Psoas muscle (tissue), 8 donors: Measurements from ENCODE around the gene ARPC5L. TPM values are rescaled to one million over a fixed set of nuclear protein-coding genes. Genes with fewer than 3 reads are reported as not detected.
"Not testable (repeated sequence)": the region's sequence is repeated elsewhere in the genome, so short reads cannot be mapped to it uniquely, and the experiment has no call there.

Experiments used
- ATAC-seq, 4 donors: fragments of 200-7000 bp; cut with Tn5 transposase; one replicate each; pipeline ENCODE4 v1.9.1; 2020; ENCODE audit warnings: moderate library complexity in 3 of 4, mild to moderate bottlenecking in 2 of 4
- DNase-seq, 2 donors: peaks; one replicate each; pipeline ENCODE4 v3.0.0-alpha.2; 2020
- H3K27ac ChIP-seq: fragments of 200-600 bp; one replicate; pipeline ENCODE4 v1.8.0; 2022
- H3K27me3 ChIP-seq, 3 donors: fragments of 200-600 bp in 1 of 3; one replicate each; pipeline versions ENCODE4 v1.6.1 to v1.8.0; 2013 to 2022; ENCODE audit warnings: low read length in 2 of 3, mild to moderate bottlenecking in 2 of 3, moderate library complexity in 1 of 3; ENCODE audit not compliant: insufficient read depth in 3 of 3
- H3K36me3 ChIP-seq, 2 donors: fragments of 200-600 bp in 1 of 2; one replicate each; pipeline versions ENCODE4 v1.6.1 to v1.8.0; 2013 to 2022; ENCODE audit warnings: low read depth in 1 of 2, mild to moderate bottlenecking in 1 of 2, moderate library complexity in 1 of 2; ENCODE audit not compliant: insufficient read depth in 1 of 2
- H3K4me1 ChIP-seq: fragments of 200-600 bp; one replicate; pipeline ENCODE4 v1.8.0; 2022
- H3K4me3 ChIP-seq: fragments of 200-600 bp; one replicate; pipeline ENCODE4 v1.8.0; 2022; ENCODE audit warnings: mild to moderate bottlenecking
- H3K9me3 ChIP-seq: fragments of 200-600 bp; one replicate; pipeline ENCODE4 v1.8.0; 2022
- CTCF ChIP-seq: fragments of 200-600 bp; IDR thresholded peaks from one replicate; pipeline ENCODE4 v1.8.0; 2022; ENCODE audit warnings: antibody characterized with exemption
- whole genome bisulfite sequencing, 3 donors: extraction: QIAGEN DNeasy Blood & Tissue Kit; methylation state at CpG; one replicate each; pipeline versions ENCODE4 v1.1.6 to v1.1.7; 2013; 5-methylcytosine and 5-hydroxymethylcytosine counted together
- intact Hi-C, 2 donors: fragments of 100-400 bp; cut with DNase I; formaldehyde crosslinking; loops; one replicate each; pipeline versions ENCODE4 v1.11.0 to v1.14.2; 2022
- polyA plus RNA-seq, 3 donors: library from polyadenylated mRNA; stranded (reverse); fragments of 200-250 nt; gene quantifications; one replicate each; pipeline ENCODE4 v1.2.3, GENCODE V29; 2013
- total RNA-seq, 4 donors: library from RNA; stranded (reverse); fragmentation: NEBNext Ultra II Directional in 2 of 4; extraction: Animal tissue kit (Norgen Biotek cat#: 25700) in 2 of 4; gene quantifications; one replicate each; pipeline versions ENCODE4 v1.2.1 to v1.2.4, GENCODE V29; 2021 to 2023
- donor health status: healthy with polysubstance abuse.
- donor health status: DM: no; HTN: no; CAD: no; lungs with moderate emphysema.
- donor health status: Bipolar disorder and iron deficiency.
- donor health status: healthy.
- donor health status: DM: yes; HTN: yes; CAD: no.
- donor health status: DM: no; HTN: no; CAD: no.
- donor health status: DM: no; HTN: no; CAD: no.
- donor health status: DM: yes; HTN: yes; CAD: no.

Gene ARPC5L
- total and polyA plus RNA-seq, 7 donors, result 32.3 to 165 (median 48.4) TPM

GRCh38 chr9:124914753-124915405 is 52.9 kb downstream of the ARPC5L start:
- 86 to 96% (median 94%) methylated on average over 5 of the region's 5 CpGs for WGBS, 3 donors

GRCh38 chr9:124920394-124920793 is 58.5 kb downstream of the ARPC5L start:
- H3K36me3 ChIP-seq, result peaks cover 10 to 91% of the 10 kb centered on the region in 2 donors
- intact Hi-C loops, result loop anchor here in 1 of 2 donors (5.0 kb wide), 1 partner anchor 33 kb away; no protein-coding TSS in a partner anchor
- not testable (repeated sequence) for H3K4me1 ChIP-seq, DNase-seq, ATAC-seq, H3K27ac ChIP-seq, H3K4me3 ChIP-seq, H3K27me3 ChIP-seq, H3K9me3 ChIP-seq
- 78 to 83% (median 80%) methylated on average over 6 of the region's 6 CpGs for WGBS, 3 donors

More at GRCh38 chr9:124914753-124915405, 52.9 kb downstream of the ARPC5L start:
- Histone ChIP-seq H3K4me3 (no peak overlapping the region), H3K4me1 (peaks cover 14% of the 10 kb centered on the region), H3K9me3 (no peaks in the 10 kb centered on the region), H3K27ac (peak overlapping the region; percentile 82), H3K36me3 (peaks cover 14 to 73% of the 10 kb centered on the region in 2 donors), H3K27me3 (no peaks in the 10 kb centered on the region)
- intact Hi-C loops, result no loop called here
- no peak for TF ChIP-seq CTCF
- ATAC-seq, result peak in 3 of 4 donors; percentile 93 to 97 (median 93)
- DNase-seq, result no peak

Other genes with a start within 250 kb of the ARPC5L start
- 1 to 10 TPM in 3 of 4 donors, under 1 TPM in 1; 0.54 to 2.6 (median 1.6) TPM for gene NR6A1, start 90.8 kb upstream of the ARPC5L start, total RNA-seq
- gene NR6A1, start 90.8 kb upstream of the ARPC5L start, polyA plus RNA-seq, result under 1 TPM; 0.32 to 0.70 (median 0.39) TPM
- gene OLFML2A, start 85.0 kb upstream of the ARPC5L start, total RNA-seq, result 10 to 100 TPM in 3 of 4 donors, 1 to 10 TPM in 1; 7.1 to 30.3 (median 13.2) TPM
- 1 to 10 TPM; 3.0 to 5.1 (median 4.0) TPM for gene OLFML2A, start 85.0 kb upstream of the ARPC5L start, polyA plus RNA-seq
- not detected for gene WDR38, start 8.7 kb upstream of the ARPC5L start, total RNA-seq
- under 1 TPM in 1 of 3 donors, not detected in 2; 0.05 TPM for gene WDR38, start 8.7 kb upstream of the ARPC5L start, polyA plus RNA-seq
- gene RPL35, start 173 bp upstream of the ARPC5L start, total RNA-seq, result 1,000 to 10,000 TPM in 3 of 4 donors, 100 to 1,000 TPM in 1; 994 to 1,307 (median 1,134) TPM
- gene RPL35, start 173 bp upstream of the ARPC5L start, polyA plus RNA-seq, result 1,000 to 10,000 TPM; 2,957 to 4,666 (median 2,999) TPM
- gene GOLGA1, start 79.0 kb downstream of the ARPC5L start, total RNA-seq, result 10 to 100 TPM; 13.3 to 23.0 (median 17.0) TPM
- gene GOLGA1, start 79.0 kb downstream of the ARPC5L start, polyA plus RNA-seq, result 10 to 100 TPM in 2 of 3 donors, 1 to 10 TPM in 1; 8.0 to 21.3 (median 10.5) TPM